Glutamatergic neuron (in vitro differentiated cells): ENCODE data around the gene PLA2G2C. TPM values are rescaled to one million over a fixed set of nuclear protein-coding genes. Genes with fewer than 3 reads are reported as not detected.

Experiments used
- DNase-seq: peaks from one replicate; pipeline ENCODE4 v3.0.0; 2022
- H3K27ac Mint-ChIP-seq: one replicate; pipeline ENCODE4 v1.8.0; 2020; ENCODE audit warnings: mild to moderate bottlenecking, mixed read lengths, inconsistent platforms; ENCODE audit not compliant: unreplicated experiment
- H3K27me3 Mint-ChIP-seq: one replicate; pipeline ENCODE4 v1.8.0; 2020; ENCODE audit warnings: mild to moderate bottlenecking, moderate library complexity, mixed read lengths, inconsistent platforms; ENCODE audit not compliant: unreplicated experiment
- H3K36me3 Mint-ChIP-seq: one replicate; pipeline ENCODE4 v1.8.0; 2020; ENCODE audit warnings: mild to moderate bottlenecking, mixed read lengths, inconsistent platforms; ENCODE audit not compliant: unreplicated experiment
- H3K4me1 Mint-ChIP-seq: one replicate; pipeline ENCODE4 v1.8.0; 2020; ENCODE audit warnings: mild to moderate bottlenecking, low read depth, mixed read lengths, inconsistent platforms; ENCODE audit not compliant: unreplicated experiment
- H3K4me3 Mint-ChIP-seq: one replicate; pipeline ENCODE4 v1.8.0; 2020; ENCODE audit warnings: mild to moderate bottlenecking, mixed read lengths, inconsistent platforms; ENCODE audit not compliant: unreplicated experiment
- H3K9me3 Mint-ChIP-seq: one replicate; pipeline ENCODE4 v1.8.0; 2020; ENCODE audit warnings: mild to moderate bottlenecking, moderate library complexity, mixed read lengths, inconsistent platforms; ENCODE audit not compliant: unreplicated experiment
- CTCF ChIP-seq: fragments of 200-600 bp; sonication (generic); IDR thresholded peaks from one replicate; pipeline ENCODE4 v1.5.0; 2021; ENCODE audit not compliant: partially characterized antibody, unreplicated experiment
- total RNA-seq: library from RNA; stranded (reverse); fragmentation: NEBNext Ultra II Directional; extraction: Animal tissue kit (Norgen Biotek cat#: 25700); gene quantifications from one replicate; pipeline ENCODE4 v1.2.1, GENCODE V29; 2021; ENCODE audit not compliant: unreplicated experiment

The PLA2G2C gene
- total RNA-seq, 1 donor from 2014 or later: not detected

DNA sequence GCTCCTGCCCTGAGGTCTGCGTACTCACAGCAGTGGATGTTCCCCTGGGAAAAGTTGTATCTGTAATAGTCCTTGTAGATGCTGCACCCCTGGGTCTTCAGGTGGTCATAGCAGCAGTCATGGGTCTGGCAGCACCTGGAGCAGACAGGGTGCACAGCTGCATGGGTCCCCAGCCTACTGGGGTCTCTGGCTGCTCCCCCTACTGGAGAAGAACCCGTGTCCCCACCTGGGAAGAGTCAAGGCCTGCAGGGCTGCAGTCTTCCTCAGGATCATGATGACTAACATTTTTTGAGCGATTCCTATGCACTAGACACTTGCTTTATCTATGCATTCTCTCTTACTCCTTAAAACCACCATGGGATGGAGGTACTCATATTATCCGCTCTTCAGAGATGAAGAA is 70.8 kb downstream of the PLA2G2C start:
- Mint-ChIP-seq H3K4me3 (no peak overlapping the region), H3K27ac (no peak overlapping the region), H3K36me3 (no peaks in the 10 kb centered on the region), H3K4me1 (no peaks in the 10 kb centered on the region), H3K9me3 (peaks cover 1% of the 10 kb centered on the region), H3K27me3 (peaks cover 3% of the 10 kb centered on the region)
- no peak for DNase-seq
- TF ChIP-seq CTCF: no peak

GRCh38 chr1:20114021-20114648 is 72.2 kb downstream of the PLA2G2C start:
- H3K27ac Mint-ChIP-seq: no peak overlapping the region
- no peaks in the 10 kb centered on the region for H3K4me1 Mint-ChIP-seq
- H3K27me3 Mint-ChIP-seq: peaks cover 2% of the 10 kb centered on the region
- no peak for TF ChIP-seq CTCF
- no peaks in the 10 kb centered on the region for H3K9me3 Mint-ChIP-seq
- no peak overlapping the region for H3K4me3 Mint-ChIP-seq
- no peaks in the 10 kb centered on the region for H3K36me3 Mint-ChIP-seq
- no peak for DNase-seq

Other genes with a start within 250 kb of the PLA2G2C start
- gene PLA2G2A, start 206.9 kb downstream of the PLA2G2C start, total RNA-seq: not detected
- gene PLA2G5, start 116.3 kb downstream of the PLA2G2C start, total RNA-seq: not detected
- not detected for gene PLA2G2D, start 67.0 kb downstream of the PLA2G2C start, total RNA-seq
- not detected for gene PLA2G2F, start 47.2 kb downstream of the PLA2G2C start, total RNA-seq
- 0.49 TPM for gene UBXN10, start 422 bp downstream of the PLA2G2C start, total RNA-seq
- gene VWA5B1, start 104.4 kb upstream of the PLA2G2C start, total RNA-seq: 0.10 TPM